MM.1S (cell line): Measurements from ENCODE around the gene TBRG4.

Experiments
- DNase-seq: peaks from one replicate; pipeline ENCODE4 v3.0.0-alpha.2; 2015
- H2AFZ ChIP-seq: fragments of 300-600 bp; sonication (generic); 2 replicates; pipeline ENCODE4 v1.6.0; 2016; ENCODE audit warnings: antibody characterized with exemption, low read length
- H3F3A ChIP-seq: fragments of 300-600 bp; sonication (generic); 2 replicates; pipeline ENCODE4 v1.6.1; 2016; ENCODE audit warnings: mild to moderate bottlenecking, antibody characterized with exemption, low read length, moderate library complexity, mixed read lengths; ENCODE audit not compliant: insufficient read depth
- H3K27ac ChIP-seq: fragments of 300-600 bp; sonication (generic); 2 replicates; pipeline ENCODE4 v1.5.1; 2016; ENCODE audit warnings: mild to moderate bottlenecking, low read length
- H3K27me3 ChIP-seq: fragments of 300-600 bp; sonication (generic); replicated peaks from 2 replicates; pipeline ENCODE4 v1.6.0; 2016; ENCODE audit warnings: low read length; ENCODE audit not compliant: insufficient read depth
- H3K36me3 ChIP-seq: fragments of 300-600 bp; sonication (generic); replicated peaks from 2 replicates; pipeline ENCODE4 v1.6.1; 2016; ENCODE audit warnings: mild to moderate bottlenecking, low read length, mixed read lengths; ENCODE audit not compliant: insufficient read depth
- H3K4me1 ChIP-seq: fragments of 300-600 bp; sonication (generic); 2 replicates; pipeline ENCODE4 v1.6.1; 2016; ENCODE audit warnings: low read length, mixed read lengths
- H3K4me2 ChIP-seq: fragments of 300-600 bp; sonication (generic); 2 replicates; pipeline ENCODE4 v1.6.0; 2016; ENCODE audit warnings: low read depth, low read length
- H3K4me3 ChIP-seq: fragments of 300-600 bp; sonication (generic); 2 replicates; pipeline ENCODE4 v1.5.1; 2016; ENCODE audit warnings: low read length, mixed read lengths
- H3K79me2 ChIP-seq: fragments of 300-600 bp; sonication (generic); 2 replicates; pipeline ENCODE4 v1.6.1; 2016; ENCODE audit warnings: mixed run types, low read length, mixed read lengths
- H3K9ac ChIP-seq: fragments of 300-600 bp; sonication (generic); 2 replicates; pipeline ENCODE4 v1.6.1; 2016; ENCODE audit warnings: low read length, mixed read lengths
- H3K9me2 ChIP-seq: fragments of 300-600 bp; sonication (generic); replicated peaks from 2 replicates; pipeline ENCODE4 v1.6.1; 2016; ENCODE audit warnings: mild to moderate bottlenecking, low read length, mixed read lengths; ENCODE audit not compliant: insufficient read depth
- H3K9me3 ChIP-seq: fragments of 300-600 bp; sonication (generic); replicated peaks from 2 replicates; pipeline ENCODE4 v1.6.1; 2016; ENCODE audit warnings: mild to moderate bottlenecking, low read length, mixed read lengths; ENCODE audit not compliant: insufficient read depth
- H4K20me1 ChIP-seq: fragments of 300-600 bp; sonication (generic); 2 replicates; pipeline ENCODE4 v1.6.1; 2016; ENCODE audit warnings: mild to moderate bottlenecking, low read length, moderate library complexity, mixed read lengths; ENCODE audit not compliant: insufficient read depth
- EZH2 ChIP-seq: fragments of 300-600 bp; sonication (generic); optimal IDR thresholded peaks from 2 replicates; pipeline ENCODE3; 2017; ENCODE audit warnings: low read depth, mild to moderate bottlenecking, antibody characterized with exemption, low read length, mixed read lengths
- EZH2phosphoT487 ChIP-seq: fragments of 300-600 bp; sonication (generic); IDR thresholded peaks from 2 replicates; pipeline ENCODE4 v1.6.1; 2018; ENCODE audit warnings: antibody characterized with exemption, low read length
- TF ChIP-seq, protein P1 (sequence below): fragments of 300-600 bp; sonication (generic); IDR thresholded peaks from 2 replicates; pipeline ENCODE4 v1.5.1; 2016; ENCODE audit warnings: antibody characterized with exemption, low read length, mixed read lengths

The TBRG4 gene

DNA sequence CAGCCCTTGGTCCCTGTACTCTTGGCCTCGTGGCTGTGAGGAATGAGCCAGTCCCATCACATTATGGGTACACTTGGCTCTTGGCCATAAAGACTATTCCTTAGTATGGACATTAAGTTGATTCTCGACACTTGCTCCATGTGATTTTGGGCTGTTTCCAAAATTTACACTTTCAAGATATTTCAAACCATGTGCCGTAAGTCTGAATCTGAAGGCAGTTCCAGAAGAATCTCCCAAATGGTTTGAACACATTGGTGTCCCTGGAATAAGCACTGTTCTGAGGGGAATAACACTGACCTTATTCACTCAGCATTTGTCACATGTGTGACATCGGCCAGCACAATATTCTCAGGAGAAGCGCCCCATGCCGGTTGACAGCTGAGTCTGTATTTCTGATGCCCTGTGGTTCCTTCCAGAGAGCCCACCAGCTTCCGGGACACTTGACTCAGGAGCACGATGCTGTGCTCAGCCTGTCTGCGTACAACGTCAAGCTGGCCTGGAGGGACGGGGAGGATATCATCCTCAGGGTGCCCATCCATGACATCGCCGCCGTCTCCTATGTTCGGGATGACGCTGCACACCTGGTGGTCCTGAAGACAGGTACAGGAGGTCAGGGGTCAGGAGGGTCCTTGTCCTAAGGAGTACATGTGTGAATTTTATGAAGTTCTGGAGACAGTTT is 47.3 kb downstream of the TBRG4 start:
- no peak overlapping the region for H3K27ac ChIP-seq
- H3K4me2 ChIP-seq, result no peak overlapping the region
- TF ChIP-seq EZH2 (no peak), EZH2phosphoT487 (no peak)
- TF ChIP-seq, protein P1, sequence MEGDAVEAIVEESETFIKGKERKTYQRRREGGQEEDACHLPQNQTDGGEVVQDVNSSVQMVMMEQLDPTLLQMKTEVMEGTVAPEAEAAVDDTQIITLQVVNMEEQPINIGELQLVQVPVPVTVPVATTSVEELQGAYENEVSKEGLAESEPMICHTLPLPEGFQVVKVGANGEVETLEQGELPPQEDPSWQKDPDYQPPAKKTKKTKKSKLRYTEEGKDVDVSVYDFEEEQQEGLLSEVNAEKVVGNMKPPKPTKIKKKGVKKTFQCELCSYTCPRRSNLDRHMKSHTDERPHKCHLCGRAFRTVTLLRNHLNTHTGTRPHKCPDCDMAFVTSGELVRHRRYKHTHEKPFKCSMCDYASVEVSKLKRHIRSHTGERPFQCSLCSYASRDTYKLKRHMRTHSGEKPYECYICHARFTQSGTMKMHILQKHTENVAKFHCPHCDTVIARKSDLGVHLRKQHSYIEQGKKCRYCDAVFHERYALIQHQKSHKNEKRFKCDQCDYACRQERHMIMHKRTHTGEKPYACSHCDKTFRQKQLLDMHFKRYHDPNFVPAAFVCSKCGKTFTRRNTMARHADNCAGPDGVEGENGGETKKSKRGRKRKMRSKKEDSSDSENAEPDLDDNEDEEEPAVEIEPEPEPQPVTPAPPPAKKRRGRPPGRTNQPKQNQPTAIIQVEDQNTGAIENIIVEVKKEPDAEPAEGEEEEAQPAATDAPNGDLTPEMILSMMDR, result no peak
- H3K9me3 ChIP-seq, result no peaks in the 10 kb centered on the region
- no peaks in the 10 kb centered on the region for H3K9me2 ChIP-seq
- DNase-seq, result no peak
- H3K27me3 ChIP-seq, result no peaks in the 10 kb centered on the region
- no peak overlapping the region for H2AFZ ChIP-seq
- H4K20me1 ChIP-seq, result peaks cover 29% of the 10 kb centered on the region; the same call in 1 of the 2 replicates
- H3K9ac ChIP-seq, result no peak overlapping the region
- peaks cover 94% of the 10 kb centered on the region for H3K79me2 ChIP-seq
- H3K4me1 ChIP-seq, result no peaks in the 10 kb centered on the region
- no peak overlapping the region for H3K4me3 ChIP-seq
- no peaks in the 10 kb centered on the region for H3F3A ChIP-seq
- peaks cover 15% of the 10 kb centered on the region for H3K36me3 ChIP-seq

DNA sequence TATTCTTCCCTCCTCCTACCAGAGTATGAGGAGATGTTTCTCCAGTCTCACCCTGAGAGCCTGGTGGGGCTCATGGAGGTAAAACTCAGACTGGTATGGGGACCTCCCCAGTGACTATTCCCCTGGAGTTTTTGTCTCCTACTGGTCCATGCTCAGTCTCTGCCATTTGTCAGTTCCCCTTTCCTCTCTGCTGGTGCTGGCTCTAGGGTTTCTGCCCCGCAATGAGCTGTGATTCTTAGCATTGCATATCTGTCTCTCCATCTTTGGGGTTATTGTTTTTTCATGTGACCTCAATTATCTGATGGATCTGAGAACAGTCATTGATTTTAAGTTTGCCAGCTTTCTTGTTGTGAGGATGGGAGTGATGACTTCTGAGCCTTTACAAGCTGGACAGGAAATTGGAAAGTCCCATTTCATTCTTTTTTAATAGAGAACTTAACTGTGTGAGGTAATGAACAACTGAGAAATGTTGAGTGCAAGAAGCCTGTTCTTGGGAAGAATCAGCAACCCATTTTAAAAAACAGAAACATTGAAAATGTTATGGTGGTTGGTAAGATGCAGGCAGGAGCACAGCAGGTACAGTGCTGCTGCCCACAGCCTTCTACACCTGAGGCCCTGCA is 49.6 kb downstream of the TBRG4 start:
- no peak overlapping the region for H3K27ac ChIP-seq
- no peak overlapping the region for H3K4me3 ChIP-seq
- peaks cover 26% of the 10 kb centered on the region; the same call in 1 of the 2 replicates for H4K20me1 ChIP-seq
- peaks cover 7% of the 10 kb centered on the region for H3K36me3 ChIP-seq
- no peak overlapping the region for H3K4me2 ChIP-seq
- DNase-seq, result no peak
- no peak overlapping the region for H2AFZ ChIP-seq
- H3K79me2 ChIP-seq, result peaks cover 98% of the 10 kb centered on the region
- no peaks in the 10 kb centered on the region for H3K9me3 ChIP-seq
- H3K27me3 ChIP-seq, result no peaks in the 10 kb centered on the region
- H3F3A ChIP-seq, result no peaks in the 10 kb centered on the region
- H3K9me2 ChIP-seq, result no peaks in the 10 kb centered on the region
- no peak overlapping the region for H3K9ac ChIP-seq
- 0 out of 2 replicates have a peak, but pooled peaks cover 6% of the 10 kb centered on the region for H3K4me1 ChIP-seq
- no peak for TF ChIP-seq EZH2phosphoT487
- no peak for TF ChIP-seq EZH2
- TF ChIP-seq, protein P1, result no peak

DNA sequence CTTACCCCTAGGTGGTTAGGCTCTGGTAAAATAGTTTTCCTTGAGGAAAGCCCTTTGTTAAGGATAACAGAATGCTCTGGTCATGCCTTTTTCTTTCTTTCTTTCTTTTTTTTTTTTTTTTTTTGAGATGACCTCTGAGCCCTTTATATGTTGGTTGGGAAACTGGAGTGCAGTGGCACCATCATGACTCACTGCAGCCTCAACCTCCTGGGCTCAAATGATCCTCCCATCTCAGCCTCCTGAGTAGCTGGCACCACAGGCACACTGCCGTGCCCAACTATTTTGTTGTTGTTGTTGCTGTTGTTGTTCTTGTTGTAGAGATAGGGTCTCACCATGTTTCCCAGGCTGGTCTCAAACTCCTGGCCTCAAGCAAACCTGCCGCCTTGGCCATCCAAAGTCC is 50.1 kb downstream of the TBRG4 start:
- Histone ChIP-seq H3K27me3 (no peaks in the 10 kb centered on the region), H3K4me3 (no peak overlapping the region), H3K9me2 (no peaks in the 10 kb centered on the region), H3F3A (no peaks in the 10 kb centered on the region), H3K36me3 (peaks cover 7% of the 10 kb centered on the region), H4K20me1 (peaks cover 28% of the 10 kb centered on the region; the same call in 1 of the 2 replicates), H3K9ac (no peak overlapping the region), H3K27ac (no peak overlapping the region), H3K4me1 (0 out of 2 replicates have a peak, but pooled peaks cover 6% of the 10 kb centered on the region), H2AFZ (no peak overlapping the region), H3K4me2 (no peak overlapping the region), H3K9me3 (no peaks in the 10 kb centered on the region), H3K79me2 (peaks cover 100% of the 10 kb centered on the region)
- DNase-seq, result no peak
- TF ChIP-seq EZH2 (no peak), EZH2phosphoT487 (no peak)
- TF ChIP-seq, protein P1, result no peak
